Stimulated activated CD8-positive, alpha-beta memory T cell treated with anti-CD3 and anti-CD28 coated beads, Interleukin-7, amount 100 ng/mL, for 4 hours (primary cell): ENCODE data around the gene CLTA.
A peak's percentile ranks its signal among the peaks of the same experiment; 100 is the strongest.
"Not testable (repeated sequence)": the region's sequence is repeated elsewhere in the genome, so short reads cannot be mapped to it uniquely, and the experiment has no call there.

Source experiments
- DNase-seq, 2 donors: peaks; one replicate each; pipeline ENCODE4 v3.0.0-alpha.2; 2020; ENCODE audit warnings: low read depth in 2 of 2

Gene CLTA

GRCh38 chr9:36158122-36158521 lies 32.6 kb upstream of the CLTA start:
- no peak for DNase-seq

GRCh38 chr9:36158917-36159316 lies 31.8 kb upstream of the CLTA start:
- no peak for DNase-seq

GRCh38 chr9:36159509-36159908 lies 31.2 kb upstream of the CLTA start:
- DNase-seq: not testable (repeated sequence)

GRCh38 chr9:36160126-36160525 lies 30.6 kb upstream of the CLTA start:
- not testable (repeated sequence) for DNase-seq

GRCh38 chr9:36161187-36161586 lies 29.5 kb upstream of the CLTA start:
- DNase-seq: no peak

GRCh38 chr9:36162211-36162738 lies 28.4 kb upstream of the CLTA start:
- no peak for DNase-seq

GRCh38 chr9:36163049-36163785 lies 27.5 kb upstream of the CLTA start:
- no peak for DNase-seq

- DNase-seq: no peak
These were observed 26.9 kb upstream of the CLTA start for GRCh38 chr9:36163786-36164170.

- DNase-seq: no peak
These were observed 26.3 kb upstream of the CLTA start for GRCh38 chr9:36164372-36164771.

GRCh38 chr9:36164989-36165388 lies 25.7 kb upstream of the CLTA start:
- no peak for DNase-seq

- no peak for DNase-seq
These were observed 24.9 kb upstream of the CLTA start for GRCh38 chr9:36165826-36166167.

GRCh38 chr9:36166168-36166927 lies 24.4 kb upstream of the CLTA start:
- peak; percentile 51 to 74 for DNase-seq

GRCh38 chr9:36169166-36169565 lies 21.6 kb upstream of the CLTA start, which contains the start of gene CCIN:
Gene CCIN (plus strand): TSS chr9:36169388. CDS start chr9:36169503, 115 bp downstream.
- DNase-seq: no peak

GRCh38 chr9:36169708-36170107 lies 21.0 kb upstream of the CLTA start:
- no peak for DNase-seq

GRCh38 chr9:36170531-36170930 lies 20.2 kb upstream of the CLTA start:
- no peak for DNase-seq

- no peak for DNase-seq
These were observed 16.9 kb upstream of the CLTA start for GRCh38 chr9:36173861-36174260.

GRCh38 chr9:36174271-36174670 lies 16.4 kb upstream of the CLTA start:
- no peak for DNase-seq

GRCh38 chr9:36174731-36175130 lies 16.0 kb upstream of the CLTA start:
- no peak for DNase-seq

- DNase-seq: not testable (repeated sequence)
These were observed 15.5 kb upstream of the CLTA start for GRCh38 chr9:36175209-36175608.

- DNase-seq: not testable (repeated sequence)
These were observed 14.2 kb upstream of the CLTA start for GRCh38 chr9:36176496-36176895.

- DNase-seq: no peak
These were observed 13.2 kb upstream of the CLTA start for GRCh38 chr9:36177571-36177970.

GRCh38 chr9:36180243-36180642 lies 10.5 kb upstream of the CLTA start:
- DNase-seq: not testable (repeated sequence)

- DNase-seq: no peak
These were observed 3.3 kb upstream of the CLTA start for GRCh38 chr9:36187414-36187813.
